ENCODE data around the gene BPIFB3. TPM values are rescaled to one million over a fixed set of nuclear protein-coding genes. Genes with fewer than 3 reads are reported as not detected.

The BPIFB3 gene
- total and polyA plus RNA-seq, 2 experiments from 2014 or later = not detected

- no peak overlapping the region for H3K4me2 ChIP-seq
- H3K4me3 ChIP-seq = no peak overlapping the region
- no peak for DNase-seq (ENCODE audit: low spot score)
- H2AFZ ChIP-seq = no peak overlapping the region
- no peaks in the 10 kb centered on the region for H3K9me2 ChIP-seq (replicated peaks; ENCODE audit: insufficient read depth)
- H3K4me1 ChIP-seq (ENCODE audit: insufficient read depth) = no peaks in the 10 kb centered on the region
- H3K27me3 ChIP-seq = peaks cover 19% of the 10 kb centered on the region
- H4K20me1 ChIP-seq (ENCODE audit: insufficient read depth, poor library complexity, severe bottlenecking) = no peaks in the 10 kb centered on the region
- WGBS (ENCODE audit: low lambda C conversion rate, missing lambda C conversion rate) = 90% methylated on average over 23 of the region's 23 CpGs
- no peak for TF ChIP-seq EZH2 (IDR thresholded peaks at IDR 0.05; ENCODE audit: borderline replicate concordance)
- TF ChIP-seq, protein P1, sequence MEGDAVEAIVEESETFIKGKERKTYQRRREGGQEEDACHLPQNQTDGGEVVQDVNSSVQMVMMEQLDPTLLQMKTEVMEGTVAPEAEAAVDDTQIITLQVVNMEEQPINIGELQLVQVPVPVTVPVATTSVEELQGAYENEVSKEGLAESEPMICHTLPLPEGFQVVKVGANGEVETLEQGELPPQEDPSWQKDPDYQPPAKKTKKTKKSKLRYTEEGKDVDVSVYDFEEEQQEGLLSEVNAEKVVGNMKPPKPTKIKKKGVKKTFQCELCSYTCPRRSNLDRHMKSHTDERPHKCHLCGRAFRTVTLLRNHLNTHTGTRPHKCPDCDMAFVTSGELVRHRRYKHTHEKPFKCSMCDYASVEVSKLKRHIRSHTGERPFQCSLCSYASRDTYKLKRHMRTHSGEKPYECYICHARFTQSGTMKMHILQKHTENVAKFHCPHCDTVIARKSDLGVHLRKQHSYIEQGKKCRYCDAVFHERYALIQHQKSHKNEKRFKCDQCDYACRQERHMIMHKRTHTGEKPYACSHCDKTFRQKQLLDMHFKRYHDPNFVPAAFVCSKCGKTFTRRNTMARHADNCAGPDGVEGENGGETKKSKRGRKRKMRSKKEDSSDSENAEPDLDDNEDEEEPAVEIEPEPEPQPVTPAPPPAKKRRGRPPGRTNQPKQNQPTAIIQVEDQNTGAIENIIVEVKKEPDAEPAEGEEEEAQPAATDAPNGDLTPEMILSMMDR (IDR thresholded peaks at IDR 0.05; ENCODE audit: poor library complexity) = no peak
- TF ChIP-seq EZH2phosphoT487 (IDR thresholded peaks at IDR 0.05; ENCODE audit: low read depth, severe bottlenecking, unreplicated experiment) = no peak
- no peaks in the 10 kb centered on the region for H3K36me3 ChIP-seq (replicated peaks; ENCODE audit: insufficient read depth, low read depth)
- H3K27ac ChIP-seq = no peak overlapping the region
- H3K9me3 ChIP-seq (ENCODE audit: low read depth) = no peaks in the 10 kb centered on the region
- no peaks in the 10 kb centered on the region for H3K79me2 ChIP-seq
These were observed 45.1 kb upstream of the BPIFB3 start for GRCh38 chr20:33008336-33009213.

- no peaks in the 10 kb centered on the region for H4K20me1 ChIP-seq (ENCODE audit: insufficient read depth, poor library complexity, severe bottlenecking)
- H3K27ac ChIP-seq = no peak overlapping the region
- H3K9me3 ChIP-seq (ENCODE audit: low read depth) = no peaks in the 10 kb centered on the region
- H3K9me2 ChIP-seq (replicated peaks; ENCODE audit: insufficient read depth) = no peaks in the 10 kb centered on the region
- H3K79me2 ChIP-seq = no peaks in the 10 kb centered on the region
- H3K4me3 ChIP-seq = no peak overlapping the region
- no peak for DNase-seq (ENCODE audit: low spot score)
- no peaks in the 10 kb centered on the region for H3K4me1 ChIP-seq (ENCODE audit: insufficient read depth)
- no peak for TF ChIP-seq EZH2 (IDR thresholded peaks at IDR 0.05; ENCODE audit: borderline replicate concordance)
- TF ChIP-seq EZH2phosphoT487 (IDR thresholded peaks at IDR 0.05; ENCODE audit: low read depth, severe bottlenecking, unreplicated experiment) = no peak
- TF ChIP-seq, protein P1 (IDR thresholded peaks at IDR 0.05; ENCODE audit: poor library complexity) = no peak
- H3K27me3 ChIP-seq = peaks cover 27% of the 10 kb centered on the region
- no peak overlapping the region for H2AFZ ChIP-seq
- no peaks in the 10 kb centered on the region for H3K36me3 ChIP-seq (replicated peaks; ENCODE audit: insufficient read depth, low read depth)
- 78% methylated on average over 19 of the region's 19 CpGs for WGBS (ENCODE audit: low lambda C conversion rate, missing lambda C conversion rate)
- no peak overlapping the region for H3K4me2 ChIP-seq
These were observed 44.2 kb upstream of the BPIFB3 start for GRCh38 chr20:33009214-33010132.

DNA sequence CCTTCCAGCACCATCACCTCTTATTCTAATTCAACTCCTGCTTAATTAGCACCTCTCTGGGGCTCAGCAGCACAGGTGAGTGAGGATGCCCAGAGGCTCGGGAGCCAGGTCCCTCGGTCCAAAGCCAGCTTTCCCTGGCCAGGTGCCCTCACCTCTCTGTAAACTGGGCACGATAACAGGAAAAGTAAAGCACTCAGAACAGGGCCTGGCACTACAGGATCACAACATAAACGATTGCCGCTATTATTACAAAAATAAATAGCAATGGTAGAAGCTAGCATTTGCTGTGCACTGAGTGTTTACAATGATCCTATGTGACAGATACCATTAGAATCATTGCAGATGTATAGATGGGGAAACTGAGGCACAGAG lies 43.6 kb upstream of the BPIFB3 start:
- no peaks in the 10 kb centered on the region for H3K9me2 ChIP-seq (replicated peaks; ENCODE audit: insufficient read depth)
- no peaks in the 10 kb centered on the region for H4K20me1 ChIP-seq (ENCODE audit: insufficient read depth, poor library complexity, severe bottlenecking)
- WGBS (ENCODE audit: low lambda C conversion rate, missing lambda C conversion rate) = 73% methylated on average over 5 of the region's 5 CpGs
- no peaks in the 10 kb centered on the region for H3K9me3 ChIP-seq (ENCODE audit: low read depth)
- TF ChIP-seq EZH2phosphoT487 (IDR thresholded peaks at IDR 0.05; ENCODE audit: low read depth, severe bottlenecking, unreplicated experiment) (no peak), EZH2 (IDR thresholded peaks at IDR 0.05; ENCODE audit: borderline replicate concordance) (no peak)
- TF ChIP-seq, protein P1 (IDR thresholded peaks at IDR 0.05; ENCODE audit: poor library complexity) = no peak
- H3K27me3 ChIP-seq = peaks cover 33% of the 10 kb centered on the region
- H3K27ac ChIP-seq = no peak overlapping the region
- no peak overlapping the region for H3K4me2 ChIP-seq
- no peaks in the 10 kb centered on the region for H3K4me1 ChIP-seq (ENCODE audit: insufficient read depth)
- no peak overlapping the region for H2AFZ ChIP-seq
- H3K79me2 ChIP-seq = no peaks in the 10 kb centered on the region
- H3K4me3 ChIP-seq = no peak overlapping the region
- no peak for DNase-seq (ENCODE audit: low spot score)
- H3K36me3 ChIP-seq (replicated peaks; ENCODE audit: insufficient read depth, low read depth) = no peaks in the 10 kb centered on the region
